HUES64 (cell line): ENCODE data around the gene SRGAP2C.
"Not testable (repeated sequence)": the region's sequence is repeated elsewhere in the genome, so short reads cannot be mapped to it uniquely, and the experiment has no call there.

ENCODE experiments used
- H3K27ac ChIP-seq: 2 replicates; pipeline ENCODE4 v1.7.0; 2013; ENCODE audit warnings: low read depth, low read length, inconsistent platforms
- H3K27me3 ChIP-seq: 2 replicates; pipeline ENCODE4 v1.6.1; 2013; ENCODE audit warnings: mild to moderate bottlenecking, low read length; ENCODE audit not compliant: insufficient read depth
- H3K36me3 ChIP-seq: 2 replicates; pipeline ENCODE4 v1.6.1; 2013; ENCODE audit warnings: mild to moderate bottlenecking, low read length; ENCODE audit not compliant: insufficient read depth
- H3K4me1 ChIP-seq: 2 replicates; pipeline ENCODE4 v1.6.1; 2013; ENCODE audit warnings: mild to moderate bottlenecking, low read length, moderate library complexity; ENCODE audit not compliant: insufficient read depth
- H3K4me3 ChIP-seq: 2 replicates; pipeline ENCODE4 v1.5.1; 2013; ENCODE audit warnings: mild to moderate bottlenecking, low read length, moderate library complexity
- H3K9ac ChIP-seq: 2 replicates; pipeline ENCODE4 v1.6.1; 2013; ENCODE audit warnings: mild to moderate bottlenecking, low read depth, low read length
- H3K9me3 ChIP-seq: 2 replicates; pipeline ENCODE4 v1.6.1; 2013; ENCODE audit warnings: low read depth, low read length; ENCODE audit not compliant: insufficient read depth
- WGBS: fragments of 150-250, 120-280 bp; methylation state at CpG from one replicate; pipeline ENCODE4 v1.1.7; 2013; ENCODE audit warnings: missing lambda C conversion rate; 5-methylcytosine and 5-hydroxymethylcytosine counted together

Gene SRGAP2C

DNA sequence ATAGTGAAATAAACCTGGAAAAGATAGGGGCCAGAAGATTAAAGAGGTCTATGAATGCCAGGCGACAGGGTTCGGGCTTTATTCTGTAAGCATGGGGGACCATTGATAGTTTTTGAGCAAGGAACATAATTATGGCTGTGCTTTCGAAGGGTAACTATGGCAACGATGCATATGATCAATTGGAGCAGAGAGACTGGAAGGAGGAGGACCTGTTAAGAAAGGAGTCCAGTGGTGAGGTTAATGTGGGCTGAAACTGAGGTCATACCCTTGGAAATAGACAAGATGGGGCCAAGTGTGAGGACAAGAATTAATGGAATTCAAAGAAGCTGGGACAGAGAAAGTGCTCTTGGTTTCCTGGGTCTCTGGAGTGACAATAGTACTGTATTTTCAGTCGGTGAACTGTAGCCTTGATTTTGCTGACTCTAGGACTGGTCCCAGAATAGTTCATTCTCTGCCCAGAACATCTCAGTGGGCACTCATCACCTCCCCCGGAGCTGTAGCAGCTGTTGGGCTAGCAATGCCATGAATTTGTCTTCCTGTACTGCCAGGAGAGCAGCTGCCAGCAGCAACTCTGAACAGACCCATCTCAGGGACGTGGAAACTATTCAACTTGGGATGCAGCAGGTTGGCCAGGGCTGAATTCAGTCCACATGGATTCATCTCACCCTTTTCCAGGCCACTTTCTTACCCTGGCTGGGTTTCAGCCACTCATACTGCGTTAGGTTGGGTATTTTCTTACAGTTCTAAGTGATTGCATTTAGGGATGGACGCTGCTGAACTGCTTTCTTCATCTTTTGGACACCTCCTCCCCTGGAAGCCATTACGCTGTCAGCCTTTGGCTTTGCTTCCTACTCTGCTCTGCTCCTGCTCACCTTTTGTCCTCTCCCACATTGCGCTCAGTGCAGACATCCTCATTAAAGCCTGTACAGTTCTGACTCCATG is 108.8 kb downstream of the SRGAP2C start:
- not testable (repeated sequence) for H3K27ac ChIP-seq, H3K27me3 ChIP-seq, H3K4me3 ChIP-seq, H3K9ac ChIP-seq, H3K36me3 ChIP-seq, H3K9me3 ChIP-seq, H3K4me1 ChIP-seq
- 78% methylated on average over 1 of the region's 11 CpGs for WGBS

DNA sequence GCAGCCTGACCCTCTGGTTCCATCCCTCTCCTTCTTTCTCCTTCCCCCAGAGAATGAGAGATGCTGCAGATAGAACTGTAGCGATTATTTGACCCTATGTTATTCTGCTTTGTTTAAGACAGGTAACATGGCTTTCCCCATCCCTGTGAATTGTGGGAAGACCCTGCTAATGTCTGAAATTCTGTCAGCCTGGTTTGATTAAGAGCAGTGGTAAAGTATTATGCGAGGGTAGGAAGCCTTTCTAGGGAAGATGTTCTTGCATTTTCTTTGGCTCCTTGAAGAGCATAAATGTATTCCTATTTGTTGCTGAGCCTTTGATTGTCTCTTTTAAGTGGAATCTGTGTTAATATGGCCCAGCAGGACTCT is 109.4 kb downstream of the SRGAP2C start:
- not testable (repeated sequence) for H3K9ac ChIP-seq, H3K4me1 ChIP-seq, H3K27me3 ChIP-seq, H3K4me3 ChIP-seq, H3K27ac ChIP-seq, H3K36me3 ChIP-seq, H3K9me3 ChIP-seq
- no CpG with 5 or more reads among the region's 2 CpGs for WGBS

DNA sequence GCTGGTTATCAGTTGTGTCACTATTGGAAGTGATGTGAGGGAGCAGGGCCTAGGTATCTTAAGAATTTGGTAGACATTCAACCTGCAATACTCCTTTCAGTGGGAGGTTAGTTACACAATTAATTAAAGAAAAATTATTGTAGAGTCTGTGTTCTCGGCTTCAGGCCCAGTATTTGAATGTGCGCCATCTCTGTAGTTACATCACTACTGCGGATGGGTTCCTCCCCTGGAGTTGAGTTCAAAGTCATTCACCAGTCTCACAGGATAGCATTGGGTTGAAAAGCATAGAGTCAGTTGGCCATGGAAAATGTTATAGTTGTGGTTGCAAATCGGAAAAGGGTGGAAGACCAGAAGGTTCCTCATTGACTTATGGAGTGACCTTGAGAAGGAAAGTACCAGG is 111.8 kb downstream of the SRGAP2C start:
- not testable (repeated sequence) for H3K27me3 ChIP-seq, H3K9ac ChIP-seq, H3K27ac ChIP-seq, H3K4me3 ChIP-seq, H3K36me3 ChIP-seq, H3K4me1 ChIP-seq, H3K9me3 ChIP-seq
- no CpG with 5 or more reads among the region's 4 CpGs for WGBS

DNA sequence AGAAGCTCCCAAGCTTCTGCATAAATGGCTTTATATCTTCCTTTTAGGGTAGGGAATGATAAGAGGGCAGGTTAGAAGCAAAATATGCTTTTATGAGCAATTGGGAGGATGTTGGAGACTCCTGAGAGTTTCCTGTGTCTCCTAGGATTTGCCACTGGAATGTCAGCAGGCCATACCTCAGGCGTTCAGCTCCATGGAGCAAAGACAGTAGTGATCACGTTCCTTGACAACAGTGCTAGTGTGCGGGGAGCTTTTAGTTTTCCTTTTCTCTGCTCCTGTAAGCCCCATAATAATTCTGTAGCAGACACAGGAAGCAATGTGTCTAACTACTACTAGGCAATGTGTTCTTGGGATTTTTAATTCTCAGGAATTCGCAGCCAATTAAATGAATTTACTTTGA is 113.8 kb downstream of the SRGAP2C start:
- no CpG with 5 or more reads among the region's 4 CpGs for WGBS

DNA sequence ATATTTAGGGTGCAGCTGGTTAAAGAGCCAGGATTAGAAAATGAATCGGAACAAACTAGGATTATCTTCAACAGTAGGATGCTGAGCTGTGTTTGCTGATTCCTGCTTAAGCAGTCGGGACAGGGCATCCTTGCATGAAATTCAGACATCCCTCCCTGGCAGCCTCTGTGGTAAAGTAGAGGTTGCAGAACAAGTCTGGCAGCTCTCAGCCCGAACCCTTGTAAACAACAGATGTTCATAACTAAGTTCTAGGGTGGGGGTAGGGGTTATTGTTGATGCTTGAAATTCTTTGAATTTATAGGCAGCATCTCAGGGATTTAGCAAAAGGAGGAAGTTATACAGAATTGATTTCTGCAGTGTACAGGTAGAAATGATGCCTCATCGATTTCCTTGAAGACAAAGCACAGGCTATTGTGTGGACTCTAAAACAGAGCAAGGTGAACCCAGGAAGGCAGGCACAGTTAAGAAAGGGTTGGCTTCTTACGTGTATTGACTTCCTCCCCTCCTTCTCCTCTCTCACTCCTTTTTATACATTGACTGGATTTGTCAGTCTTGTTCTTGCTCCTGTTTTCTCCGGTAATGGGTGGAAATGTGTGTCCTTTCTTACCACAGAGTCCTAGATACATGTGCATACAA is 114.9 kb downstream of the SRGAP2C start:
- H3K4me1 ChIP-seq, H3K4me3 ChIP-seq, H3K27me3 ChIP-seq, H3K9ac ChIP-seq, H3K9me3 ChIP-seq, H3K27ac ChIP-seq, H3K36me3 ChIP-seq: not testable (repeated sequence)
- 96% methylated on average over 1 of the region's 6 CpGs for WGBS

More for the DNA sequence above, 113.8 kb downstream of the SRGAP2C start:
- H3K36me3 ChIP-seq, H3K9me3 ChIP-seq, H3K9ac ChIP-seq, H3K27me3 ChIP-seq, H3K27ac ChIP-seq, H3K4me1 ChIP-seq, H3K4me3 ChIP-seq: not testable (repeated sequence)

DNA sequence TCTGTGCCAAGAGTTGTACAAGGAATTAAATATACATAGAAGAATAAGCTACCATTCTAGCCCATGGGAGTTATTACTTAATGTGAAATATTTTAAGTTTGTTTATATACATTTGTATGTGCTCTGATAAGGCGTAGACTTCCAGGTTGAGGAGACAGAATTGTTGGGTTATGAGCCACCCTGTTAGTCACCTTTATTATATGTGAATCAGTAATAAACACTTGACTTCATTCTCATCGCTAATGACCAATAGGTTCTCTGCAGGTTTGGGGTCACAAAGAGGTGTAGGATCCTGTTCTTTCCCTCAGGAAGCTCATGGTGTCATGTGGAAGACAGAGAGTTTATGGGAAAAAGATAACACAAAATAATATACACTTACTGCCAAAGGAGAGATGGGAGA is 117.1 kb downstream of the SRGAP2C start:
- H3K27me3 ChIP-seq, H3K36me3 ChIP-seq, H3K9ac ChIP-seq, H3K9me3 ChIP-seq, H3K27ac ChIP-seq, H3K4me1 ChIP-seq, H3K4me3 ChIP-seq: not testable (repeated sequence)
- WGBS, result no CpG with 5 or more reads among the region's 2 CpGs

DNA sequence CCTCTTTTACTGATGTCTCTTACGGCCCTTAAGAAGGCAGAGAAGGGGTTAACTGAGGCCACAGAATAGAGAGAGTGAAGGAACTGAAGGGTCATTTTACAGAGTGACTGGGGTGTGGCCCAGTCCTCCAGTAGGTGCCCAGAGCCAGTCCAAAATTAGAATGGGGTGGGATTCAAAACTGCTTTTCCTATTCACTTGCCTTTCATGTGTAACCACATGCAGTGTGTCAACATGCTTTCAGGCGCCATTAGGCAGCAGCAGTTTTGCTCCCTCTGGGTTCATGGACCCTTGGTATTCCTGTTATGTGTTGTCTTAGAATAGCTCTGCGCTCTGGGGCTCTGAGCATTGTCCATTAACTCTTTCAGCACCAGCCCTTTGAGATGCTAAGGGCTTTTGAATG is 123.0 kb downstream of the SRGAP2C start:
- H3K4me3 ChIP-seq, H3K27me3 ChIP-seq, H3K9ac ChIP-seq, H3K9me3 ChIP-seq, H3K4me1 ChIP-seq, H3K27ac ChIP-seq, H3K36me3 ChIP-seq: not testable (repeated sequence)
- 91% methylated on average over 1 of the region's 3 CpGs for WGBS

DNA sequence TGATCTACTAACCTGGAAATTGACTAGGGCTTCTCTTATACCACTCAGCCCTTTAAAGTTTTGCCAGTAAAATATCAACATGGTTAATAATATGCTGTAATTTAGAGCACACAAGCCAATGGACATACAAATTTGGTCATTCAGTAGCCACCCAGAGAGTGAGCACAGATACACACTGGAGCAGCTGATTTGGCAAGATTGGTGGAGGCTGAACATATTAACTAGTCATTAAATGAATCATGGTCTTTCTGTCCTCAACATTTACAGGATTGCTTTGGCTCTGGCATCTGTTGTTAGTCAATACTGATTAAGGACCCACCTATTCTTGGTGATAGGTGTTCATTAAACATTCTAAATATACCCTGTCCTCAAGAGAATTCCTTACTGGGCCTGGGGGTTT is 130.7 kb downstream of the SRGAP2C start:
- not testable (repeated sequence) for H3K4me3 ChIP-seq, H3K36me3 ChIP-seq, H3K9ac ChIP-seq, H3K27ac ChIP-seq, H3K4me1 ChIP-seq, H3K27me3 ChIP-seq, H3K9me3 ChIP-seq

DNA sequence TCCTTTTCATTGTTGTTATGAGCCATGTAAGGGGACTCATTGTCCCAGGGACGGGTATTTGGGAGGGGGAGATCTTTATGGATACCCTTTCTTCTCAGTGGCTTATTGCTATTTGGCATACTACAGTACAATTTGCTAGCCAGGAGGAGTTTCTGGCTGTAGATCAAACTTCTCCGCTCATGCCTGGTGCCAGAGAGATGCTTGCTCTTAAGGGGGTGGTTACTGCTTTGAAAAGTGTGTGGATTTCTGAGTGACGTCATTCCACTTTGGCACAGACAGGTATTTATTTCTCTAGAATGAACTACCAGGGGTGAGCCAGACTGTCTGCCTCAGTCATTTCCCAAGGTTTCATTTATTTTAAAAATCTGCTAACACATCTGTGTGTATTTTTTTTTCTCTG is 131.3 kb downstream of the SRGAP2C start:
- H3K27ac ChIP-seq, H3K36me3 ChIP-seq, H3K27me3 ChIP-seq, H3K4me1 ChIP-seq, H3K9ac ChIP-seq, H3K9me3 ChIP-seq, H3K4me3 ChIP-seq: not testable (repeated sequence)
- WGBS, result no CpG with 5 or more reads among the region's 3 CpGs

DNA sequence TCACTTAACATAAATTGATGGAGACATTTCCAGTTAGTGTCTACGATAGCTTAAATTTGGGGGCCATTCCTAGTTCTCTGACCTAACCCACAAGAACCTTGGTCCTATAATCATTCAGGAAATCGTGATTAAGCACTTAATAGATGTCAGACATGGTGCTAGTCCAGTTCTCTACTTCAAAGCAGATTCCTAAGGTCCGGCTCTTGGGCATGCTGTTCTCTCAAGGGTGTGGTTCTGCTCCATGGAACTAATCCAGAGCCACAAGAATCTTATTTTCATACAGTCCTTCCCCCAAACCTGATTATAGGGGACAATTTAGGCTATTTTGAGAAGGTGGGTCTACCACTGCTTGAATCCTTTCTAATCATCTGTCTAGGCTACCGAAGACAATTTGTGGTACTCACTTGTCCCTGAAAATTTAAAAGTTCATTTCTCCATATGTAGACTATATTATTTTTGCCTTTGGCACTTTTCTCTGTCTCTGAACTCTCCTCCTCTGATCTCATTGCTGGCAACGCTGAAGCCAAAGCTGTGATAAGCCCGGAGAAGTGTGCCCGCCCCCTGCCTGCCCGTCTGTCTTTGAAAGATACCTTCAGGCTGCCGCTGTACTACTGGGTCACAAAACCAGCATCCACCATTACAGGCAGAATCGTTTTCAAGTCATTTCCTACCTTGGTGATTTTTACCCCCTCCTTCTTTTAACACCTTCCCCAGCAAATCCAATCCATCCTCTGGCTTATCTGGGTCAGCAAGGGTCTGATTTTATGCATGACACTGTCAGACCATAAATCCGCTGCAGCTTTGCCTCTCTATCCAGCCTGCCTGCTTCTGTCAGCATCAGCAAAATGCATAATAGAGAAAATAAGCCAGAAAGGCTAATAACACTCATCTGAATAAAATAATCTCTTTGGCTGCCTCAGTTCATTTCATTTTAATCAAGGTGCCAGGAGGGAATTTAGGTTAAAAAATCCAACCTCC is 133.0 kb downstream of the SRGAP2C start:
- not testable (repeated sequence) for H3K9me3 ChIP-seq, H3K27ac ChIP-seq, H3K9ac ChIP-seq, H3K36me3 ChIP-seq, H3K4me1 ChIP-seq, H3K27me3 ChIP-seq, H3K4me3 ChIP-seq
- WGBS, result no CpG with 5 or more reads among the region's 11 CpGs

DNA sequence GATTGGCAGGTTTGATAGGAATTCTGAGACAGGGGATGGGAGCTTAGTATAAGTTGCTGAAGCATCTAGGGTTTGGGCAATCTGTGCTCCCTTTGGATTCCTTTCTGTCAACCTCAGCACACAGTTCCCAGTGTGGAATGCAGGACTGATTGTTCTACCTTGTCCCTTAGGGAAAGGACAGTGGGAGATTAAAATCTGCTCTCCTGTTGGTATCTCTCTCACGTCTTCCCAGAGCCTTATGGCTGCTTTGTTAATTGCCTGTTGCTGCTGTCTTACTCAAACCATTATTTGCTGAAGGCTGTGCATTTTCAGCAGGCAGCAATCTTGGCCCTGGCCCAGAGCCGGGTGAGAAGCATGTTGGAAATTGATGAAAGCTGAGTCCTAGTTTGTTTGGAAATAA is 133.9 kb downstream of the SRGAP2C start:
- H3K9me3 ChIP-seq, H3K27me3 ChIP-seq, H3K27ac ChIP-seq, H3K4me3 ChIP-seq, H3K4me1 ChIP-seq, H3K9ac ChIP-seq, H3K36me3 ChIP-seq: not testable (repeated sequence)
- WGBS, result no CpG with 5 or more reads among the region's 2 CpGs
